T-helper 17 cell (primary cell): ENCODE results near the gene TSPAN3. TPM values are rescaled to one million over a fixed set of nuclear protein-coding genes. Genes with fewer than 3 reads are reported as not detected.

Experiments used
- ATAC-seq: fragments of 150-1000 bp; cut with Tn5 transposase; 2 replicates; pipeline ENCODE4 v1.10.0; 2021; ENCODE audit warnings: mild to moderate bottlenecking, moderate library complexity
- DNase-seq, 3 donors: peaks; one replicate each; pipeline versions ENCODE4 v3.0.0 to v3.0.0-alpha.2; 2020 to 2021
- H3K9me3 ChIP-seq: one replicate; pipeline ENCODE4 v1.7.0; 2013; ENCODE audit warnings: low read length, mild to moderate bottlenecking; ENCODE audit not compliant: control insufficient read depth, poor library complexity, severe bottlenecking
- H3K27ac Mint-ChIP-seq: one replicate; pipeline ENCODE4 v1.8.0; 2022; ENCODE audit warnings: mild to moderate bottlenecking, moderate library complexity, mixed read lengths
- H3K27me3 Mint-ChIP-seq: one replicate; pipeline ENCODE4 v1.8.0; 2022; ENCODE audit warnings: mixed read lengths
- H3K36me3 Mint-ChIP-seq: one replicate; pipeline ENCODE4 v1.8.0; 2022; ENCODE audit warnings: low read depth, mixed read lengths
- H3K4me1 Mint-ChIP-seq: one replicate; pipeline ENCODE4 v1.8.0; 2022; ENCODE audit warnings: mild to moderate bottlenecking, mixed read lengths
- H3K4me3 Mint-ChIP-seq: one replicate; pipeline ENCODE4 v1.8.0; 2022; ENCODE audit warnings: mild to moderate bottlenecking, moderate library complexity, mixed read lengths
- total RNA-seq, 4 donors: library from RNA in 2 of 4; stranded (reverse) in 2 of 4; gene quantifications; one replicate each; pipeline ENCODE4 v1.2.3 and lab custom pipeline; 2022 to 2026

The TSPAN3 gene
- total RNA-seq (10 to 100 TPM; 10.6 to 11.0 TPM), total RNA-seq (lab: John Stamatoyannopoulos, UW) (7.5 to 19.8 reads per million in 2 donors)

DNA sequence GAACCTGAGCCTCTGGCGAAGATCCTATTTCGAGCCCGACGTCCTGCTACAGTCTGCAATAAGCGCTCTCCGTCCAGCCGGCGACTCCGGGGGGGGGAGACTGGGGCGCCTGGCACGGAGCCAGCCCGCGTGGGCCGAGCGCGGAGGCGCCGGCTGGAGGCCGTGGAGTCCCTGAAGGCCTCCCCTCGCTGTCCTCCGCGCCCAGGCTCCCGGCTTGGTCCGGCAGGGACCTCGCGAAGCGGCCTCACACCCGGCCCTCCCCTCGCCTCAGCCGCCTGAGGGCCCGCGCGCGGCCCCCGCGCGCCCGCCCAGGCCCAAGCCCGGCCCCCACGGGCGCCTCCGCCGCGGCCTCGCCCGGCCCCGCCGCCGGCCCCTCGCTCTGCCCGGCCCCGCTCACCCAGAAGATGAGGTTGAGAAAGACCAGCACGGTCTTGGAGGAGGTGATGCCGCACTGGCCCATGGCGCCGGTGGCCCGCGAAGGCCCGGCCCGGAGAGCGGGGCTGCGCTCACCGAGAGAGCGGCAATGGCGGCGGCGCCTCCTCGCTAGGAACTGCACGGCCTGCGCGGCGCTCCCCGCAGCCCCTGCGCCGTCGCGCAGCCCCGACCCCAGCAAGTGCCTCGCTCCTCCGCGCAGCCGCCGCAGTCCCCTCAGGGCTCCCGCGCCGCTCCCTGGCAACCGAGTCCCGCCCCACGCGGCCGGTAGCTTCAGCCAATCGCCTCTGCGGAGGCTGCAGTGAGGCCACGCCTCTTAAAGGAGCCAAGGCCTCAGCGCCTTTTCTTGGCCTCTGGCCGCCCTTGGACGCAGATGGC is at the start of gene TSPAN3:
Gene TSPAN3, minus strand, starts transcription at position 615 of the 810 bp plus-strand sequence. Its CDS starts 155 bp downstream, at position 460.
- H3K9me3 ChIP-seq, result no peaks in the 10 kb centered on the region
- peak; percentile 86 to 89 (median 87) for DNase-seq
- H3K4me3 Mint-ChIP-seq, result peak within 1 kb of the TSS; percentile 90

DNA sequence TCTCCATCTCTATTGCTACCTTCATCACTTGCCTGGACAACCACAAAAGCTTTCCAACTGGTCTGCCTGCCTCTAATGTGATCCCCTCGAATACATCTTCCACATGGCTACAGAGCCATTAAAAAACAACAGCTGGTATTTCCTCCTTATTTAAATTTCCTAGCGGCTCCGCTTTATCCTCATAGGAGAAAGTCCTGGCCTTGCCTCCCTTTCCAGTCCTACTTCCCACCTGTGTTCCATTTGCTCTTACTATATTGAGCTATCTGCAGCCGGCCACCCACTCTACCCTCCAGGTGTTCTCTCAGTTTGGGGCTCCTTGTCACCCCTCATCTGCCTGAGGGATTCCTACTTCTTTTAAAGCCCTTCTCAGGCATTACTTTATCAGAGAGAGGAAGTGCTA is 49.7 kb upstream of the TSPAN3 start:
- no peak overlapping the region for H3K4me3 Mint-ChIP-seq
- no peak for DNase-seq
- no peaks in the 10 kb centered on the region for H3K9me3 ChIP-seq
- peaks cover 8% of the 10 kb centered on the region for H3K27me3 Mint-ChIP-seq
- no peaks in the 10 kb centered on the region for H3K36me3 Mint-ChIP-seq
- no peak overlapping the region for H3K27ac Mint-ChIP-seq
- ATAC-seq, result no peak
- H3K4me1 Mint-ChIP-seq, result peaks cover 13% of the 10 kb centered on the region

More for the DNA sequence above, at the start of gene TSPAN3:
- peaks cover 3% of the 10 kb centered on the region for H3K36me3 Mint-ChIP-seq
- peaks cover 16% of the 10 kb centered on the region for H3K27me3 Mint-ChIP-seq
- peaks cover 21% of the 10 kb centered on the region for H3K4me1 Mint-ChIP-seq
- H3K27ac Mint-ChIP-seq, result peak within 1 kb of the TSS; percentile 89
- peak; percentile 100 for ATAC-seq

DNA sequence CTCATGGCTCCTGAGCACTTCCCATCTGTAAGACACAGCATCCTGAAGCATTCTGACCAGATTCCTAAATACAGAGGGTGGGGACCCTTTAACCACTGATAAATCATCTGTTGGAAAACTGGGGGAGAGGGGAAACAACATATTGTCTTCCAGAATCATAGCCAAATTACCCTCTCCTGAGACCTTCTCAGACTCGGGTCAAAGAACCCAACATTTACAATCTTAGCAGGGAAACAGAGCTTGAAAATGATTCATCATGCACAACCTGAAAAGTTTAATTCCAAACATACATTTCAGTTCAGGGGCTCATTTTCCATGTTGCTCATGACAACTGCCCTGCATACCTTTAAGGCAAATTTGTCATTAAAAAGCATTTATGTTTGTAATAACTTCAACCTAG is 48.5 kb upstream of the TSPAN3 start:
- H3K9me3 ChIP-seq, result no peaks in the 10 kb centered on the region
- ATAC-seq (no peak), DNase-seq (no peak)
- peaks cover 8% of the 10 kb centered on the region for H3K27me3 Mint-ChIP-seq
- H3K27ac Mint-ChIP-seq, result no peak overlapping the region
- no peaks in the 10 kb centered on the region for H3K36me3 Mint-ChIP-seq
- no peak overlapping the region for H3K4me3 Mint-ChIP-seq
- H3K4me1 Mint-ChIP-seq, result peaks cover 13% of the 10 kb centered on the region

DNA sequence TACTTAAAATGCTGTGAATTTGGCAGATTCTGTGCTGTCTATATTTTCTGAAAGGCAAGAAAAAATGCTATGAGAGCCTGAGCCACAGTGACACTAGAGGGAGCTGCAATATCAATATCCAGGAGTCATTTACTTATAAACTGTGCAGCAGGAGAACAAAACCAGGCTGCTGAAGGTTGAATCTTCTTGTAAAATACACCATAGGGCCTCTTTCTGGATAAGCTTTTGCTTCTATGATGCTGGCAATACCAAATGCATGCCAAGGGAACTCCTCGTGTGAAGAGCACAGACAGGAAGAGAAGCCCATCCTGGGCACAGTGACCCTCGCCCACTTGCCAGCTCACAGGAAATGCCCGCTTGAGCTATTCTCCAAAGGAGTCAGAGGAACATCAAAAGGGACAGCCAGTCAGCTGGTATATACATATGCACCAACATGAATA is 48.0 kb upstream of the TSPAN3 start:
- no peak overlapping the region for H3K4me3 Mint-ChIP-seq
- peak in 1 of 3 donors; percentile 12 for DNase-seq
- no peaks in the 10 kb centered on the region for H3K9me3 ChIP-seq
- H3K36me3 Mint-ChIP-seq, result no peaks in the 10 kb centered on the region
- H3K27me3 Mint-ChIP-seq, result peaks cover 8% of the 10 kb centered on the region
- H3K4me1 Mint-ChIP-seq, result peaks cover 13% of the 10 kb centered on the region
- peak; percentile 46 for ATAC-seq
- H3K27ac Mint-ChIP-seq, result no peak overlapping the region

DNA sequence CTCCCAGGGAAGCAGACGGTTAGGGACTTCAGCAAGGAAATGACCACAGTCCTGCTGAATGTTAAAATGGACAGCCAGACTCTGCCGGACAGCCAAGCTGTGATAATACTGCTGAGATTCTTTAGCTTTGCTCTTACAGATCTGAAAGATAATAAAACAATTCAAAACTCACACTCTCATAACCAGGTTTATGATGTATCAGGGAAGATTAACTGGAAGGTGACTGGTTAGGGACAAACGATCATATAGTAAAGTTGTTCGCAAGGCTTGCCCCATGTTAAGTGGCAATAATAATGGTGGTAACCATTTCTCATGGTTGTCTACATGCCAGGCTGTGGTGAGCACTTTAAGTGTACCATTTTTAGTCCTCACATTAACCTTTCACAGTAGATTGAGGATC is 44.3 kb upstream of the TSPAN3 start:
- Mint-ChIP-seq H3K4me3 (no peak overlapping the region), H3K27me3 (peaks cover 1% of the 10 kb centered on the region), H3K27ac (no peak overlapping the region), H3K4me1 (peaks cover 7% of the 10 kb centered on the region), H3K36me3 (no peaks in the 10 kb centered on the region)
- ATAC-seq (no peak), DNase-seq (no peak)
- no peaks in the 10 kb centered on the region for H3K9me3 ChIP-seq

DNA sequence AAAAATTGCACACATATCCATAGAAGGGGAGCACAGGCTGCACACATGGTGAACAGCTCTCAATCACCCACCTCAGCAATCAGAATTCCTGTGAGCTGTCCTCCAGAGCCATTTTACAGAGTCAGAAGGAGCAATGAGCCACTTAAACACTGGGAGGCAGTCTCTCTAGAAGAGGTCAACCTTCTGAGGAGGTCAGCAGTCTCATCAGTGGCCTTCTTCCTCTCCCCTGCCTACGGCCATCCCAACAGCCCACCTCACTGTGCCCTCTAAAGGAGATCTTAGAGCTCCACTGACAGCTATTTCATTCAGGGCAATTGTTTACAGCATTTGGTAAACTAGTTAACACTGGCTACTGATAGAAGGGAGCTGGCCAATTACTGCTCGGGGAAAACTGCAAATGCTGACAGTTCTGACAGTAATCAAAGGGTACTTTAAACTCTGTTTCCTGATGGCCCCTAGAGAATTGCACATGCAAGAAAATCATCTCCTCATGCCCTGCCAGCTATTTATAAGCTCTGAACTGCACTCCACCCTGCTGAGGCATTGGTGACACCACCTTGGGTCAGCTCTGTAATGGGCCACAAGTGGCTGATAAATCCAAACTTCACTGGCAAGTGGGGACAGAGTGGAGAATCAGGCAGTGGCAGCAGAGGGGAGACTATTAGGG is 42.1 kb upstream of the TSPAN3 start:
- no peak for DNase-seq
- no peak for ATAC-seq
- Mint-ChIP-seq H3K4me1 (no peaks in the 10 kb centered on the region), H3K4me3 (no peak overlapping the region), H3K36me3 (no peaks in the 10 kb centered on the region), H3K27me3 (no peaks in the 10 kb centered on the region), H3K27ac (no peak overlapping the region)
- H3K9me3 ChIP-seq, result no peaks in the 10 kb centered on the region

DNA sequence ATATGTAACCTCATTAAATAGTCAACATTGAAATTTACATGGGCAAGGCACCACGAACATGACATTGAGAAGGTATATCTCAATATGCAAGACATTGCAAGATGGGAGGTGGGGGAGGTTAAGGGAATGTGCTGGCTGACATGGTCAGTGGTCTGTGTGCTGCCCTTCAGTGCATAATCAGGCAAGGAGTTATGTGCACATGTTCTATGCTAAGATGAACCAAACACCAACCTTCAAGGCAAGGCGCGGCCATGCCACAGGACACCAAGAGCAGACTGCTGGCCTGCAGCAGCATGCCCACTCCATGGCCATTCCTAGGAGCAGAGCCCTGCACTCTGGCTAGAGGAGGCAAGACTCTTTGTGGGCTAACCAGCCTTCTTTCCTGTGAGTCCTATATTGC is 40.9 kb upstream of the TSPAN3 start:
- ATAC-seq, result no peak

DNA sequence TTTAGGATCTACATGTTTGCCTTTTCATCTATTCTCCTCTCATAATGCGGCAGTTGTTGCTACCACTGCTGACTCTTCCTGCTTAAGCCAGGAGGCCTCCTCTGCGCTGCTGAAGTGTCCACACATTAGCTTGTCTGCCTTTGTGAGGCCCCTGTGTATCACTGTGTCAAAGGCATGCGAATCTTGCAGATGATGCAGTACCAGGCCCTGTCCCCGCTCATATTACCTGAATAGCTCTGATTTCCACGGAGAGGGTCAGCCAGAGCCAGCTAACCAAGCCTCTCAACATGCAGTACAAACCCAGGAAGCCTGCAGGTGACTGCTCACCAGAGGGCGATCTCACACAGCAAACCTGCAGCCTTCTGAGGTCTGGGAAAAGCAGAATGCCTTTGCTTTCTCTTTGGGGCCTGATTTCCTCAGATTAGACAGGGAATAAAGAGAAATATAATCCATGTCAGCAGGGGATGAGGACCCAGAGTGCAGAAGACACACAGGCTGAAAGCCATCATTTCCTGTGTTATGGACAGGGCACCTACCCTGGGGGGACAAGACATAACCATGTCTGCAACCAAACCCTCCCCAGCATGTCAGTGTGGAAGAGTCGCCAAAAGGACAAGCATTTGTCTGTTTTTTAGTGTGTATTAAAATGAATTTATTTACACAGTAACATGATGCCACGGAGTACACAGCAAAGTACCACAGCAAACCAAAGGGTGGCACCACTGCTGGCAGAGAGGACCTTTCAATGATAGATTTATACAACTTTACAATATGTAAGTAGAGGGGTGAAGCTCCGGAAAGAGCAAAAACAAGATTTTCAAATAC is 36.8 kb upstream of the TSPAN3 start:
- peak overlapping the region; percentile 11 for H3K27ac Mint-ChIP-seq
- no peaks in the 10 kb centered on the region for H3K36me3 Mint-ChIP-seq
- H3K4me1 Mint-ChIP-seq, result no peaks in the 10 kb centered on the region
- ATAC-seq, result no peak
- no peaks in the 10 kb centered on the region for H3K9me3 ChIP-seq
- H3K4me3 Mint-ChIP-seq, result no peak overlapping the region
- H3K27me3 Mint-ChIP-seq, result peaks cover 4% of the 10 kb centered on the region
- no peak for DNase-seq

More for the DNA sequence above, 40.9 kb upstream of the TSPAN3 start:
- no peak for DNase-seq
- H3K4me3 Mint-ChIP-seq, result no peak overlapping the region
- H3K9me3 ChIP-seq, result no peaks in the 10 kb centered on the region
- H3K27me3 Mint-ChIP-seq, result no peaks in the 10 kb centered on the region
- H3K4me1 Mint-ChIP-seq, result no peaks in the 10 kb centered on the region
- no peaks in the 10 kb centered on the region for H3K36me3 Mint-ChIP-seq
- H3K27ac Mint-ChIP-seq, result no peak overlapping the region

DNA sequence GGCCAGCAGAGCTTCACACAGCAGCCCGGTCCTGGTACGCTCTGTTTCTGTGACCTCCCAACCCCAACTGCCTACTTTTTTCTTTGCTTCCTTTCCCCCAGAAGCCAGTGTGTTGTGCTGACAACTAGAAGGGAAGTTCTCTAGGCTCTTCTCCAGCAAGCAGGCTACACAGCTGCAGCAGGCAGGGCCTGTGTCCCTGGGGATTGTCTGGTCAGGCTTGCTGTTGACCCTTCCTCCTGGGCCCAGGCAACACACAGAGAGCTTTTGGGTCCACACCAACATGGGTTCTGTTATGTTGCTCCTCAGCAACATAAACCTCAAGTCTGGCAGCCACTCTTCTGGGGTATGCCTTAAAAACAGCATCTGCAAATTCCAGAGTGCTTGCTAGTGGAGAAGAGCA is 36.2 kb upstream of the TSPAN3 start:
- ATAC-seq, result no peak
- H3K27me3 Mint-ChIP-seq, result peaks cover 4% of the 10 kb centered on the region
- no peak overlapping the region for H3K4me3 Mint-ChIP-seq
- H3K4me1 Mint-ChIP-seq, result no peaks in the 10 kb centered on the region
- no peak for DNase-seq
- peak overlapping the region; percentile 11 for H3K27ac Mint-ChIP-seq
- H3K36me3 Mint-ChIP-seq, result no peaks in the 10 kb centered on the region
- H3K9me3 ChIP-seq, result no peaks in the 10 kb centered on the region

DNA sequence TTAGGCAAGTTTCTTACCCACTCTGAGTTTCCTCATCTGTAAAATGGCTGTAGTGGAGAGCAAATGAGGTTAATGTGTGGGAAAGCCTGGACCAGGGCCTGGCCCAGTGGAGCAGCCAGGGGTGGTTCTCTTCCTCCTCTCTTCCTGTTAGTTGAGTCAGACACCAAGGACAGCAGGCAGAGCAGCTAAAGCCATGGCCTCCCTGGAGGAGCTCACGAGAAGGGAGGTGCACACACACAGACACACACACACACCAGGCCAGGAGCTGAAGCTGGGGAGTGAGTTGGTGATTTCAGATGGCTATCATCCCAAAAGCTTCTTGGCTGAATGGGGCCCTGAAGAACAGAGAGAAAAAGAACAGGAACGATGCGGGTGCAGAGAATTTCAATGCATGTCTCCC is 33.2 kb upstream of the TSPAN3 start:
- H3K4me3 Mint-ChIP-seq, result no peak overlapping the region
- no peak for ATAC-seq

DNA sequence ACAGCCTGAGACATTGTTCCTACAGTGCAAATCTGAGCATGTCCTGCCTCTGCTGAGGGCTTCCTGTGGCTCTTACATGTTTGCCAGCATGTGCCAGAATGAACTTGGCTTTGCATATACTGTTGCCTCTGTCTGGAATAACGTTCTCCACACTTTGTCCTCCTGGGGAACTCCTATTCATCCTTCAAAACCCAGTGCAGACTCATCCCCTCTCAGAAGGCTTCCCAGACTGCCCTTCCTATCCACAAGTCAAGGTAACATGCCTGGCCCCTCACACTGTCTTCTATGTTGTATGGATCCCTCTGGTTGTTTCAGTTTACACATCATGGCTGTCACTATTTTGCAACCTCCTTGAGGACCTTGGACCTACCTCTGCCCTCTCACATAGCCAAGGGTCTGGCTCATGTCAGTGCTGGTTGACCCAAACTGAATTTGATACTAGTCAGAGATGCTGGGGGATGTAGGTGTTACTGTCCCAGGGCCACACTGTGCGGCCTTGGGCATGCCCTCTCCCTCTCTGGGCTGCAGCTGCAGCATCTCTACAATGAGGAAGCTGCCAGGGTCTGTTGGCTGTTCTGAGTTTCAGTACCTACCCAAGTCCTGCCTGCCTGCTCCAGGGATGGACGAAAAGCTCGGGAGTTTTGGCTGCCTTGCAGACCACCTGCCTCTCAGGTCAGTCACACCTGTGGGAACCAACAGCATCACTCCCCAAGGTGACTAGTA is 29.0 kb upstream of the TSPAN3 start:
- Mint-ChIP-seq H3K27ac (no peak overlapping the region), H3K4me3 (no peak overlapping the region)

More for the DNA sequence above, 33.2 kb upstream of the TSPAN3 start:
- Mint-ChIP-seq H3K27me3 (peaks cover 9% of the 10 kb centered on the region), H3K27ac (no peak overlapping the region), H3K36me3 (no peaks in the 10 kb centered on the region), H3K4me1 (peaks cover 5% of the 10 kb centered on the region)
- no peak for DNase-seq
- H3K9me3 ChIP-seq, result no peaks in the 10 kb centered on the region

DNA sequence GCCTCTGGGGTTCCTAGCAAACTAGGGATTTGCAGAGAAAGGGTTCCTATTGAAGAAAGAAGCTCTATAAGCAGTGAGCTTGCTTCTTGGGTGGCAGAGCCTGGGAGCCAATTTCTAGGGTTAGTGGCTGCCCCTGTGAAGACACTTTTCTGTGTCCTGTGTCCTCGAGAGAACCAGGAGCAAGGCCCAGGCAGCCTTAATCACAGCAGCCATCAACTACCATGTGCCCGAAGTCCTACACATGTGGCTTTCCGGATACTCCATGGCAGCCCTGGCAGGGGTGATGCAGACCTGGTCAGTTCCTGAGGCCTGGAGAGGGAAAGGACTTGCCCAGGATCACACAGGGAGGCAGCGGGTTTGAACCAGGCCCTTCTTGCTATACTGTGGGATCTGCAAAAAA is 27.7 kb upstream of the TSPAN3 start:
- Mint-ChIP-seq H3K36me3 (no peaks in the 10 kb centered on the region), H3K4me1 (peaks cover 7% of the 10 kb centered on the region), H3K27me3 (peaks cover 5% of the 10 kb centered on the region), H3K4me3 (no peak overlapping the region), H3K27ac (no peak overlapping the region)
- no peak for ATAC-seq
- H3K9me3 ChIP-seq, result no peaks in the 10 kb centered on the region
- DNase-seq, result no peak

More for the DNA sequence above, 29.0 kb upstream of the TSPAN3 start:
- Mint-ChIP-seq H3K27me3 (peaks cover 9% of the 10 kb centered on the region), H3K36me3 (no peaks in the 10 kb centered on the region), H3K4me1 (peaks cover 7% of the 10 kb centered on the region)
- no peak for DNase-seq
- no peaks in the 10 kb centered on the region for H3K9me3 ChIP-seq
- no peak for ATAC-seq
